Measurements from ENCODE around the gene KRT38.
A peak's percentile ranks its signal among the peaks of the same experiment; 100 is the strongest.

The KRT38 gene

DNA sequence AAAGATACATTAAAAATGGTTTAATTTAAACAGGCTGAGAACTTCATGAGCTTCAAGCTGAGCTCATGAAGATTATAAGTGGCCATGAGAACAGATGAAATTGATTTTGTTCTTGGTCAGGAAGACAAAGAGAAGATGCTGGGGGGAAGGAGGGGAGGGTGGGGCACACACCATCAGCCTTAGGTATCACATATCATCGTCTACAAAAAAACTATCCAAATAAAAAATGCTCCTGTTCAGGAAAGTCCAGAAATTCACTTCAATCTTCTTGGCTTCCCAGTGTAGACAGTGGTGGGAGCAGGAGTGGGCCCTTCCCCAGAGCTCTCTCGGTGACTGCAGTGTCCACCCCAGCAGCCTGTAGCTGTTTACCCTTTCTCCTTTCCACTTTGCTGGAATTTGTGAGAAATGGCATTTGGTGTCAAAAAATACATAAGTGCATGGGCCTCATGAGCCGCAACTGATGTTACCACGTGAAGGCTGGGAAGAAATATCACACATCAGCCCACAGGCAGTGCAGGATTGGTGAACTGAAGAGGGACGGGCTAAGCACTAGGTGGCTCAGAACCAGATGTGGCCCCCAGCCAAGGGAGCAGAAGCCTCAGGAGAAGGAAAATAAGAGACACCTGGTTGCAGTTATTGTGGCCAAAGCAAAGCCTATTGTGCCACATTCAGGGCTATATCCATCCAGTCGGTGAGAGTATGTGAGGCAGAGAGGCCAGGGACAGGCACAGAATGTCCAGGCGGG lies 22.5 kb downstream of the KRT38 start:
- DNase-seq (ENCODE audit: low read depth), result no peak
- H3K4me3 ChIP-seq (ENCODE audit: low read length), result no peak overlapping the region
- TF ChIP-seq, protein P1, sequence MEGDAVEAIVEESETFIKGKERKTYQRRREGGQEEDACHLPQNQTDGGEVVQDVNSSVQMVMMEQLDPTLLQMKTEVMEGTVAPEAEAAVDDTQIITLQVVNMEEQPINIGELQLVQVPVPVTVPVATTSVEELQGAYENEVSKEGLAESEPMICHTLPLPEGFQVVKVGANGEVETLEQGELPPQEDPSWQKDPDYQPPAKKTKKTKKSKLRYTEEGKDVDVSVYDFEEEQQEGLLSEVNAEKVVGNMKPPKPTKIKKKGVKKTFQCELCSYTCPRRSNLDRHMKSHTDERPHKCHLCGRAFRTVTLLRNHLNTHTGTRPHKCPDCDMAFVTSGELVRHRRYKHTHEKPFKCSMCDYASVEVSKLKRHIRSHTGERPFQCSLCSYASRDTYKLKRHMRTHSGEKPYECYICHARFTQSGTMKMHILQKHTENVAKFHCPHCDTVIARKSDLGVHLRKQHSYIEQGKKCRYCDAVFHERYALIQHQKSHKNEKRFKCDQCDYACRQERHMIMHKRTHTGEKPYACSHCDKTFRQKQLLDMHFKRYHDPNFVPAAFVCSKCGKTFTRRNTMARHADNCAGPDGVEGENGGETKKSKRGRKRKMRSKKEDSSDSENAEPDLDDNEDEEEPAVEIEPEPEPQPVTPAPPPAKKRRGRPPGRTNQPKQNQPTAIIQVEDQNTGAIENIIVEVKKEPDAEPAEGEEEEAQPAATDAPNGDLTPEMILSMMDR (conservative IDR thresholded peaks at IDR 0.05; ENCODE audit: low read depth, low read length), result no peak

DNA sequence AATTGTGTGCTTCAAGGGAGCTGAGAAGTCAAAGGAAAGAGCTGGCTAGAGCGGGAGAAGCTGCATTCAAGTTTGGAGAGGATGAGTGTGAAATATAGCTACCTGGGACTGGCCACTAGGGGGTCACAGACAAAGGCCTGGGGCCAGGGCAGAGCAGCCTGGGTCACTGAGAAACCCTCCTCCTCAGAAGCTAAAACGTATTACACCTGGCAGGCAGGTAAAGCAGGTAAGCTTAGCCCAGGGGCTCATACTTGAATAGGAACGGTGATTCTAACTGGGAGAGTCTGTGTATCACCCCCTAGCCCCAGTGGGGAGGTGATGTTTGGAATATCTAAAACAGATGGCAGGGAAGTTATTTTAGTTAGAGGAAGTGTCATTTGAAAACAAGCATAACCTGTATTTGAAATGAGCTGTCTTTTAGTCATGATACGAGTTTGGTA lies 23.2 kb downstream of the KRT38 start:
- TF ChIP-seq, protein P1 (conservative IDR thresholded peaks at IDR 0.05; ENCODE audit: low read depth, low read length), result peak; percentile 47
- no peak for DNase-seq (ENCODE audit: low read depth)
- H3K4me3 ChIP-seq (ENCODE audit: low read length), result no peak overlapping the region

DNA sequence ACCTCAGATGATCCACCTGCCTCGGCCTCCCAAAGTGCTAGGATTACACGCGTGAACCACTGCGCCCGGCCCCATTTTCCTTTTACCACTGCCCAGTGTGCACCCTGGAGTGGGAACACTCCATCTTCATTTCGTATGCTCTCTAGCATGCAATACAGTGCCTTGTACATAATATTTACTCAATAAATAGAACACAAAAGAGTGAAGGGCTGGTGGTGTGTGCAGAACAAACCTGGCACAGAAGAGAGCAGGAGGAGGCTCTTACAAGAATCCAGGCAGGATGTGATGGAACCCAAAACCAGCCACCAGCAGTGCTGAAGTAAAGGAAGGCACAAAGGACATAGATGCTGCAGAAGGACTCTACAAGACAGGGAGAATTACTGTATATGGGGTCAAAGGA lies 23.7 kb downstream of the KRT38 start:
- no peak for DNase-seq (ENCODE audit: low read depth)
- no peak overlapping the region for H3K4me3 ChIP-seq (ENCODE audit: low read length)
- TF ChIP-seq, protein P1 (conservative IDR thresholded peaks at IDR 0.05; ENCODE audit: low read depth, low read length), result no peak

DNA sequence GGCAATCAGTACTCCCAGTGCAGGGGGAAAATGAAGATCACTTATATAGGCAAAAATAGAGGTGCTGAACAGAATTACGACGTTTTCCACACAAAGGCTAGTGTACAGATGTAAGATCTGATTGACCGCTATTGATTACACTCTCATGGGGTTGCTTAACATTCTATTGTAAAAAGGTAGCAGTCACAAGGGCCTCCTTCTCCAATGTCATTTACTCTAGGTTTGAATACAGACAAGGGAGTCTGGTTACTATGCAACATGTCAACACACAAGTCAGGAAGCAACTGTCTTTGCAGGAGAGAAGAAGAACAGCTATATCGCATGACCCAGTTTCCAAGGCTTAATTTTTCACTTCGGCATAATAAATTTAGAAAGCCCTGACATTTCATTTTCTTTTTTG lies 24.3 kb downstream of the KRT38 start:
- no peak overlapping the region for H3K4me3 ChIP-seq (ENCODE audit: low read length)
- TF ChIP-seq, protein P1 (conservative IDR thresholded peaks at IDR 0.05; ENCODE audit: low read depth, low read length), result no peak
- DNase-seq (ENCODE audit: low read depth), result no peak

DNA sequence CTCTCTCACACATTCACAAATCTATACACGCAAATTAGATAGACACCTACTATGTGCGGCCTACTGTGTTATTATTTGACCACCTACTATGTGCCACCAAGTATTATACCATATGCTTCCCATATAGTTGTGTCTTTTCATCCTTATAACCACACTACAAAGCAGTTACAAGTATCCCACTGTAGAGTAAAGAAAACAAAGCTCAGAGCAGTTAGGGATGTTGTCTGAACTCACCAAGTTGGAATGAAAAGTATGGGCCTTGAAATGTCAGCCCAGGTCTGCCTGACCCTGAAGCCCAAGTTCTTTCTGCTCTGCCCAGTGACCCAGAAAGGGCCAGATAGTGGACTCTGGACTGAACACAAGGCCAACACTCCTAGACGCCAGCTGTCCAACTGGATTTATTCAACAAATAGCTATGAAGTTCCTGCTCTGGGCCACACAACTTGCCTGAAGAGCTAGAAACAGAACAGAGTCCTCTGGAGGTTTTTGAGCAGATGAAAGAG lies 24.9 kb downstream of the KRT38 start:
- H3K4me3 ChIP-seq (ENCODE audit: low read length), result no peak overlapping the region
- TF ChIP-seq, protein P1 (conservative IDR thresholded peaks at IDR 0.05; ENCODE audit: low read depth, low read length), result no peak
- no peak for DNase-seq (ENCODE audit: low read depth)

DNA sequence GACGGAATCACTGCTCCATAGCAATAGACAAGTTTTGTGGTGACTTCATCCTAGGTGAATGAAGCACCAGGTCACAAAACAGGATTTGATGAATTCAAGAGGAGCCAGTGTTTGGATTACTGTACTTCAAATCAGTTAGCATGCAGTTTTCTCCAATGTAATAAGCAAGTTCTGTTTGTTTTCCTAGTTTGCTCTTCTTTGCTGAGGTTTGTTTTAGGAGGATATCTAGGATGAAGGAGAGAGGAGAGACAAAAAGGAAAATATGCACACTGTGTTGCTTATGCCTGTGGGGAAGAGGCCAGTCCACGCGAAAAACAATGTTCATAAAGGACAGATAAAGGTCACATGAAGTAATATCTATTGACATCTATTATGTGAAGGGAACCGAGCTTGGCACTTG lies 25.4 kb downstream of the KRT38 start:
- DNase-seq (ENCODE audit: low read depth), result no peak
- no peak overlapping the region for H3K4me3 ChIP-seq (ENCODE audit: low read length)
- TF ChIP-seq, protein P1 (conservative IDR thresholded peaks at IDR 0.05; ENCODE audit: low read depth, low read length), result no peak

DNA sequence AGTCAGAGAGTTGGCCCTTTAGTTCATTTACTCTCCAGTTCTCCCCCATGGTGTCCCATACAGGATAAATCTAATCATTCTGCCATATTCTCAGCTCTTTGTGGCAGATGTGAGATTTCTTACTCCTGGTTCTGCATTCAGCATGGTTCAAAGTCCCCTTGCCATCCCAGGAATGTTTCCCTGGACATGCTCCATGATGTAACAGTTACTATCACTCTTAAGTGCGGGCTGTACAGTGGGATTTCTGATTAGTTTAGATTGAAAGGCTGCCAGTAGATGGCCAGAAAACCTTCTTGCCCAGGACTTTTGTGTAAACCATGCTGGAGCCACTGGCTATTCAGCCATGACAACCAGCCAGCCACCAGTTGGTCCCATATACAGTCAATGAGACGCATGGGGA lies 26.8 kb downstream of the KRT38 start:
- TF ChIP-seq, protein P1 (conservative IDR thresholded peaks at IDR 0.05; ENCODE audit: low read depth, low read length), result no peak
- DNase-seq (ENCODE audit: low read depth), result no peak
- H3K4me3 ChIP-seq (ENCODE audit: low read length), result no peak overlapping the region

Measured in retinal pigment epithelial cell (primary cell).